Smooth muscle cell (in vitro differentiated cells): ENCODE measurements around the gene FUT7. TPM values are rescaled to one million over a fixed set of nuclear protein-coding genes. Genes with fewer than 3 reads are reported as not detected.

Source experiments
- DNase-seq: peaks from one replicate; lab custom pipeline; 2025; ENCODE audit not compliant: unreplicated experiment; lab: John Stamatoyannopoulos, UW
- H2AFZ ChIP-seq: fragments of 200-600 bp; sonication (generic); 2 replicates; pipeline ENCODE4 v1.6.0; 2016; ENCODE audit warnings: antibody characterized with exemption, low read depth, mild to moderate bottlenecking
- H3F3A ChIP-seq: fragments of 200-600 bp; sonication (generic); 2 replicates; pipeline ENCODE4 v1.6.0; 2017; ENCODE audit warnings: antibody characterized with exemption, low read depth
- H3K27ac ChIP-seq: fragments of 200-600 bp; sonication (generic); 2 replicates; pipeline ENCODE4 v1.5.1; 2016; ENCODE audit warnings: low read depth, mild to moderate bottlenecking
- H3K27me3 ChIP-seq: fragments of 200-600 bp; sonication (generic); 2 replicates; pipeline ENCODE4 v1.6.1; 2016; ENCODE audit warnings: low read depth, mild to moderate bottlenecking
- H3K36me3 ChIP-seq: fragments of 200-600 bp; sonication (generic); 2 replicates; pipeline ENCODE4 v1.5.1; 2016; ENCODE audit warnings: low read depth
- H3K4me1 ChIP-seq: fragments of 200-600 bp; sonication (generic); 2 replicates; pipeline ENCODE4 v1.5.1; 2016; ENCODE audit warnings: low read depth
- H3K4me2 ChIP-seq: fragments of 200-600 bp; sonication (generic); 2 replicates; pipeline ENCODE4 v1.6.0; 2016; ENCODE audit warnings: mild to moderate bottlenecking
- H3K4me3 ChIP-seq: fragments of 200-600 bp; sonication (generic); 2 replicates; pipeline ENCODE4 v1.5.1; 2016; ENCODE audit warnings: mild to moderate bottlenecking
- H3K79me2 ChIP-seq: fragments of 200-600 bp; sonication (generic); 2 replicates; pipeline ENCODE4 v1.6.0; 2016; ENCODE audit warnings: low read depth, mild to moderate bottlenecking
- H3K9ac ChIP-seq: fragments of 200-600 bp; sonication (generic); 2 replicates; pipeline ENCODE4 v1.6.0; 2016; ENCODE audit warnings: low read depth
- H3K9me3 ChIP-seq: fragments of 200-600 bp; sonication (generic); replicated peaks from 2 replicates; pipeline ENCODE4 v1.5.1; 2016; ENCODE audit warnings: low read depth
- H4K20me1 ChIP-seq: fragments of 200-600 bp; sonication (generic); 2 replicates; pipeline ENCODE4 v1.6.0; 2016; ENCODE audit warnings: low read depth
- CTCF ChIP-seq: fragments of 200-600 bp; sonication (generic); IDR thresholded peaks from 2 replicates; pipeline ENCODE4 v1.5.1; 2017; ENCODE audit warnings: borderline replicate concordance, mild to moderate bottlenecking, antibody characterized with exemption; ENCODE audit not compliant: insufficient read depth, poor library complexity, severe bottlenecking
- WGBS: methylation state at CpG from one replicate; pipeline ENCODE4 v1.1.7; 2016; ENCODE audit warnings: low lambda C conversion rate; 5-methylcytosine and 5-hydroxymethylcytosine counted together
- polyA plus RNA-seq: library from polyadenylated mRNA; unstranded; fragments of >200 nt; fragmentation: Nextera tagmentation; extraction: Ambion mirVana; gene quantifications from 2 replicates; pipeline ENCODE4 v1.2.1, GENCODE V29; 2016
- total RNA-seq: library from RNA; depleted of rRNA; stranded (reverse); fragments of >200 nt; gene quantifications from 2 replicates; pipeline ENCODE4 v1.2.3, GENCODE V29; 2014

FUT7 gene
- total and polyA plus RNA-seq, 2 experiments from 2014 or later: not detected

DNA sequence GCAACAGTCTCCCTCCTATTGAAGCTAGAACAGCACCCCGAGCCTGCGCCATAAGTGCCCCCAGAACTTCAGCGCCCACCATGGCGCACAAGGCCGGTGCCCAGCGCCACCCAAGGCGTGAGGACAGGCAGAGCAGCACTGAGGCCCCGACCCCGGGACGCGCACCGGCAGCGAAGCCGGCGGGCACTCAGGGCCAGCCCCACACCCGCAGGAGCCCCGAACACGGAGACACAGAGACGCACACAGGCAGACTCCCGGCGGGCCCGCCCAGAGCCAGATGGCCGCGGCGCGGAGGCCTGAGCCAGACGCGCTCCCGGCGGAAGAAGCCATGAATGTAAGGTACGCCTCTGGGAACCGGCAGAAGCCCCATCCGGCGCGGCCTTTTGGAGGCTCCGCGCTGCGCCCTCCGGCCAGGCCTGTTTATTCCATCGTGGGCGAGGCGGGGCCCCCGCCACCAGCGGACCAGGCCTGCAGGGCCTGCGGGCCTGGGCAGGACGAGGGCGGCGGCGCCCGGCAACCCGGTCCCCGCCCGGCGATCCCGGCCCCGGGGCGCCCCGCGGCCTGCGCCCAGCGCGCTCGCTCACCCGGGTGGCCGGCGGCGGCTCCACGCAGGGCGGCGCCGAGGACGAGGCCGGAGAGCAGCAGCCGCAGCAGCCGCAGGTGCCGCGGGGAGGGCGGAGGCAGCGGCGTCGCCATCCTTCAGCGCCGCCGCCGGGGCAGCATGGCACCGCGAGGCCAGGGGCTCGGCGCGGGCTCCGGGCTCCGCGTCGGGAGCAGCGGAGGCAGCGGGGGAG lies 13.6 kb upstream of the FUT7 start:
- 6% methylated on average over 81 of the region's 96 CpGs for WGBS
- H3K4me1 ChIP-seq: peaks cover 12% of the 10 kb centered on the region
- H3K79me2 ChIP-seq: no peaks in the 10 kb centered on the region
- H3K27ac ChIP-seq: no peak overlapping the region
- peaks cover 55% of the 10 kb centered on the region for H3K27me3 ChIP-seq
- H2AFZ ChIP-seq: peak overlapping the region; percentile 77
- peak overlapping the region; percentile 61 for H3K4me3 ChIP-seq
- H3F3A ChIP-seq: no peaks in the 10 kb centered on the region
- H3K9ac ChIP-seq: no peak overlapping the region
- H3K9me3 ChIP-seq: no peaks in the 10 kb centered on the region
- no peak for DNase-seq
- H3K4me2 ChIP-seq: peak overlapping the region; percentile 94
- H3K36me3 ChIP-seq: no peaks in the 10 kb centered on the region
- H4K20me1 ChIP-seq: peaks cover 12% of the 10 kb centered on the region
- no peak for TF ChIP-seq CTCF

- Histone ChIP-seq H3K4me2 (peak overlapping the region; percentile 94), H3F3A (no peaks in the 10 kb centered on the region), H3K4me1 (peaks cover 12% of the 10 kb centered on the region), H3K4me3 (no peak overlapping the region), H3K27ac (no peak overlapping the region), H3K27me3 (peaks cover 48% of the 10 kb centered on the region), H4K20me1 (peaks cover 12% of the 10 kb centered on the region), H2AFZ (no peak overlapping the region), H3K9me3 (no peaks in the 10 kb centered on the region), H3K9ac (no peak overlapping the region), H3K79me2 (no peaks in the 10 kb centered on the region), H3K36me3 (no peaks in the 10 kb centered on the region)
- DNase-seq: no peak
- no peak for TF ChIP-seq CTCF
- 83% methylated on average over 18 of the region's 18 CpGs for WGBS
Observed at GRCh38 chr9:137044502-137045177, 12.8 kb upstream of the FUT7 start.

- TF ChIP-seq CTCF: no peak
- Histone ChIP-seq H4K20me1 (peaks cover 12% of the 10 kb centered on the region), H3K9me3 (no peaks in the 10 kb centered on the region), H3K36me3 (no peaks in the 10 kb centered on the region), H3K27me3 (peaks cover 42% of the 10 kb centered on the region), H3K79me2 (no peaks in the 10 kb centered on the region), H3K9ac (no peak overlapping the region), H3K4me2 (no peak overlapping the region), H2AFZ (no peak overlapping the region), H3K4me3 (no peak overlapping the region), H3K27ac (no peak overlapping the region), H3F3A (no peaks in the 10 kb centered on the region), H3K4me1 (peaks cover 12% of the 10 kb centered on the region)
- DNase-seq: no peak
- 90% methylated on average over 12 of the region's 12 CpGs for WGBS
Observed at GRCh38 chr9:137044037-137044436, 12.1 kb upstream of the FUT7 start.
